Measurements from ENCODE around the gene IGSF9. TPM values are rescaled to one million over a fixed set of nuclear protein-coding genes. Genes with fewer than 3 reads are reported as not detected.

Gene IGSF9
- total and polyA plus RNA-seq, 2 experiments from 2014 or later, result 10.3 to 27.6 TPM

DNA sequence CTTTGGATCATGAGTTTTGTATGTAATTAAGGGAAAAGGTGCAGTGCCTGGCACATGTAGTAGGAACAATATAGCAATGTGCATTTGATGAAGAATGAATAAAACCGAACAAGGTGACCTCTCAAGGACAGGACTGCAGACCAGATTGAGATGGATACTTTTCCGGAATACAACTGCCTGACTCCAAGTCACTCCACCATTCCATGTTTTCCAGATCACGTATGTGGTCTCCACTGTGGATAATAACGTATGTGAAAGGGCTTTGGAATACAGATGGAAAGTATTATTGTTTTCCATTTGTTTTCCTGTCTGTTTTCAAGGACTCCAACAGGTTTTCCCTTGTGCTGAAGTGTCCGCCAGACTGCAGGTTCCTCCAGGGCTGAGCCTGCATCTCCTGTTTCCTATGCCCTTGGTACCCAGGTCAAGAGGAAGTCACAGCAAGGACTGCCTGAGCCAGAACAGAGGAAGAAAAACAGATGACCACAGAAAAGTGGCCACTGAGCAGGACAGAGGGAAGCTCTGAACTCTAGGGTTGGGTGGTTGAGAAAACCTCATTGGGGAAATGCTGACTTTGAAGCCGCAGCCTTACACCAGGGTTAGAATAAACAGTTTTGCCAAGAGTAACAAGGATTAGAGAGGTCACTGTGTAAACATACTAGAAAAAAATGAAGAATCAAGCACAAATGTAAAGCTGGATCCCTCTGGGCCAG is 49.4 kb downstream of the IGSF9 start:
- H3F3A ChIP-seq (replicated peaks; ENCODE audit: low read depth), result no peaks in the 10 kb centered on the region
- H3K27me3 Mint-ChIP-seq (ENCODE audit: insufficient read depth, low read depth, poor library complexity), result peaks cover 13% of the 10 kb centered on the region
- H3K4me2 ChIP-seq, result no peak overlapping the region
- no peaks in the 10 kb centered on the region for H3K9me2 ChIP-seq (ENCODE audit: insufficient read depth)
- H3K27me3 ChIP-seq (ENCODE audit: insufficient read depth), result peaks cover 12% of the 10 kb centered on the region
- H3K4me3 Mint-ChIP-seq, result no peak overlapping the region
- H4K20me1 ChIP-seq (replicated peaks; ENCODE audit: insufficient read depth), result no peaks in the 10 kb centered on the region
- DNase-seq (ENCODE audit: low spot score) (no peak), ATAC-seq (no peak)
- H2AFZ ChIP-seq, result no peak overlapping the region
- no peak overlapping the region for H3K4me3 ChIP-seq
- no peaks in the 10 kb centered on the region for H3K36me3 Mint-ChIP-seq (ENCODE audit: low read depth)
- H3K9me3 Mint-ChIP-seq, result peaks cover 2% of the 10 kb centered on the region; the same call in 2 of the 3 replicates
- H3K27ac ChIP-seq (ENCODE audit: low read depth), result no peak overlapping the region
- no peaks in the 10 kb centered on the region for H3K79me2 ChIP-seq (replicated peaks; ENCODE audit: insufficient read depth)
- peaks cover 8% of the 10 kb centered on the region for H3K4me1 ChIP-seq (ENCODE audit: insufficient read depth)
- peaks cover 16% of the 10 kb centered on the region for H3K4me1 Mint-ChIP-seq
- no peak overlapping the region for H3K27ac Mint-ChIP-seq
- TF ChIP-seq JUNB (IDR thresholded peaks at IDR 0.05; ENCODE audit: unreplicated experiment) (no peak), ETS1 (IDR thresholded peaks at IDR 0.05) (no peak), CTCF (conservative IDR thresholded peaks at IDR 0.05; ENCODE audit: low read depth in 2 of 2) (no peak), POLR2AphosphoS5 (IDR thresholded peaks at IDR 0.05; ENCODE audit: low read depth) (no peak), ZNF331 (CRISPR knock-in tag; IDR thresholded peaks at IDR 0.05; ENCODE audit: low read depth) (no peak), EZH2phosphoT487 (IDR thresholded peaks at IDR 0.05; ENCODE audit: unreplicated experiment) (no peak), CREB1 (CRISPR knock-in tag; IDR thresholded peaks at IDR 0.05; ENCODE audit: low read depth) (no peak), STAT1 (IDR thresholded peaks at IDR 0.05; ENCODE audit: unreplicated experiment) (no peak), EZH2 (IDR thresholded peaks at IDR 0.05; ENCODE audit: low read depth, unreplicated experiment) (no peak), NANOG (IDR thresholded peaks at IDR 0.05; ENCODE audit: borderline replicate concordance) (no peak), REST (IDR thresholded peaks at IDR 0.05; ENCODE audit: unreplicated experiment) (no peak), ZNF114 (CRISPR knock-in tag; IDR thresholded peaks at IDR 0.05) (no peak)
- TF ChIP-seq, protein P1, sequence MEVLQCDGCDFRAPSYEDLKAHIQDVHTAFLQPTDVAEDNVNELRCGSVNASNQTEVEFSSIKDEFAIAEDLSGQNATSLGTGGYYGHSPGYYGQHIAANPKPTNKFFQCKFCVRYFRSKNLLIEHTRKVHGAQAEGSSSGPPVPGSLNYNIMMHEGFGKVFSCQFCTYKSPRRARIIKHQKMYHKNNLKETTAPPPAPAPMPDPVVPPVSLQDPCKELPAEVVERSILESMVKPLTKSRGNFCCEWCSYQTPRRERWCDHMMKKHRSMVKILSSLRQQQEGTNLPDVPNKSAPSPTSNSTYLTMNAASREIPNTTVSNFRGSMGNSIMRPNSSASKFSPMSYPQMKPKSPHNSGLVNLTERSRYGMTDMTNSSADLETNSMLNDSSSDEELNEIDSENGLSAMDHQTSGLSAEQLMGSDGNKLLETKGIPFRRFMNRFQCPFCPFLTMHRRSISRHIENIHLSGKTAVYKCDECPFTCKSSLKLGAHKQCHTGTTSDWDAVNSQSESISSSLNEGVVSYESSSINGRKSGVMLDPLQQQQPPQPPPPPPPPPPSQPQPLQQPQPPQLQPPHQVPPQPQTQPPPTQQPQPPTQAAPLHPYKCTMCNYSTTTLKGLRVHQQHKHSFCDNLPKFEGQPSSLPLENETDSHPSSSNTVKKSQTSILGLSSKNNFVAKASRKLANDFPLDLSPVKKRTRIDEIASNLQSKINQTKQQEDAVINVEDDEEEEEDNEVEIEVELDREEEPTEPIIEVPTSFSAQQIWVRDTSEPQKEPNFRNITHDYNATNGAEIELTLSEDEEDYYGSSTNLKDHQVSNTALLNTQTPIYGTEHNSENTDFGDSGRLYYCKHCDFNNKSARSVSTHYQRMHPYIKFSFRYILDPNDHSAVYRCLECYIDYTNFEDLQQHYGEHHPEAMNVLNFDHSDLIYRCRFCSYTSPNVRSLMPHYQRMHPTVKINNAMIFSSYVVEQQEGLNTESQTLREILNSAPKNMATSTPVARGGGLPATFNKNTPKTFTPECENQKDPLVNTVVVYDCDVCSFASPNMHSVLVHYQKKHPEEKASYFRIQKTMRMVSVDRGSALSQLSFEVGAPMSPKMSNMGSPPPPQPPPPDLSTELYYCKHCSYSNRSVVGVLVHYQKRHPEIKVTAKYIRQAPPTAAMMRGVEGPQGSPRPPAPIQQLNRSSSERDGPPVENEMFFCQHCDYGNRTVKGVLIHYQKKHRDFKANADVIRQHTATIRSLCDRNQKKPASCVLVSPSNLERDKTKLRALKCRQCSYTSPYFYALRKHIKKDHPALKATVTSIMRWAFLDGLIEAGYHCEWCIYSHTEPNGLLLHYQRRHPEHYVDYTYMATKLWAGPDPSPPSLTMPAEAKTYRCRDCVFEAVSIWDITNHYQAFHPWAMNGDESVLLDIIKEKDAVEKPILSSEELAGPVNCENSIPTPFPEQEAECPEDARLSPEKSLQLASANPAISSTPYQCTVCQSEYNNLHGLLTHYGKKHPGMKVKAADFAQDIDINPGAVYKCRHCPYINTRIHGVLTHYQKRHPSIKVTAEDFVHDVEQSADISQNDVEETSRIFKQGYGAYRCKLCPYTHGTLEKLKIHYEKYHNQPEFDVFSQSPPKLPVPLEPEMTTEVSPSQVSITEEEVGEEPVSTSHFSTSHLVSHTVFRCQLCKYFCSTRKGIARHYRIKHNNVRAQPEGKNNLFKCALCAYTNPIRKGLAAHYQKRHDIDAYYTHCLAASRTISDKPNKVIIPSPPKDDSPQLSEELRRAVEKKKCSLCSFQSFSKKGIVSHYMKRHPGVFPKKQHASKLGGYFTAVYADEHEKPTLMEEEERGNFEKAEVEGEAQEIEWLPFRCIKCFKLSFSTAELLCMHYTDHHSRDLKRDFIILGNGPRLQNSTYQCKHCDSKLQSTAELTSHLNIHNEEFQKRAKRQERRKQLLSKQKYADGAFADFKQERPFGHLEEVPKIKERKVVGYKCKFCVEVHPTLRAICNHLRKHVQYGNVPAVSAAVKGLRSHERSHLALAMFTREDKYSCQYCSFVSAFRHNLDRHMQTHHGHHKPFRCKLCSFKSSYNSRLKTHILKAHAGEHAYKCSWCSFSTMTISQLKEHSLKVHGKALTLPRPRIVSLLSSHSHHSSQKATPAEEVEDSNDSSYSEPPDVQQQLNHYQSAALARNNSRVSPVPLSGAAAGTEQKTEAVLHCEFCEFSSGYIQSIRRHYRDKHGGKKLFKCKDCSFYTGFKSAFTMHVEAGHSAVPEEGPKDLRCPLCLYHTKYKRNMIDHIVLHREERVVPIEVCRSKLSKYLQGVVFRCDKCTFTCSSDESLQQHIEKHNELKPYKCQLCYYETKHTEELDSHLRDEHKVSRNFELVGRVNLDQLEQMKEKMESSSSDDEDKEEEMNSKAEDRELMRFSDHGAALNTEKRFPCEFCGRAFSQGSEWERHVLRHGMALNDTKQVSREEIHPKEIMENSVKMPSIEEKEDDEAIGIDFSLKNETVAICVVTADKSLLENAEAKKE (CRISPR knock-in tag; IDR thresholded peaks at IDR 0.05), result no peak
- no peaks in the 10 kb centered on the region for H3K36me3 ChIP-seq (ENCODE audit: insufficient read depth)
